ENCODE results near the gene H2AZ2.
"Not testable (repeated sequence)": the region's sequence is repeated elsewhere in the genome, so short reads cannot be mapped to it uniquely, and the experiment has no call there.

Gene H2AZ2

DNA sequence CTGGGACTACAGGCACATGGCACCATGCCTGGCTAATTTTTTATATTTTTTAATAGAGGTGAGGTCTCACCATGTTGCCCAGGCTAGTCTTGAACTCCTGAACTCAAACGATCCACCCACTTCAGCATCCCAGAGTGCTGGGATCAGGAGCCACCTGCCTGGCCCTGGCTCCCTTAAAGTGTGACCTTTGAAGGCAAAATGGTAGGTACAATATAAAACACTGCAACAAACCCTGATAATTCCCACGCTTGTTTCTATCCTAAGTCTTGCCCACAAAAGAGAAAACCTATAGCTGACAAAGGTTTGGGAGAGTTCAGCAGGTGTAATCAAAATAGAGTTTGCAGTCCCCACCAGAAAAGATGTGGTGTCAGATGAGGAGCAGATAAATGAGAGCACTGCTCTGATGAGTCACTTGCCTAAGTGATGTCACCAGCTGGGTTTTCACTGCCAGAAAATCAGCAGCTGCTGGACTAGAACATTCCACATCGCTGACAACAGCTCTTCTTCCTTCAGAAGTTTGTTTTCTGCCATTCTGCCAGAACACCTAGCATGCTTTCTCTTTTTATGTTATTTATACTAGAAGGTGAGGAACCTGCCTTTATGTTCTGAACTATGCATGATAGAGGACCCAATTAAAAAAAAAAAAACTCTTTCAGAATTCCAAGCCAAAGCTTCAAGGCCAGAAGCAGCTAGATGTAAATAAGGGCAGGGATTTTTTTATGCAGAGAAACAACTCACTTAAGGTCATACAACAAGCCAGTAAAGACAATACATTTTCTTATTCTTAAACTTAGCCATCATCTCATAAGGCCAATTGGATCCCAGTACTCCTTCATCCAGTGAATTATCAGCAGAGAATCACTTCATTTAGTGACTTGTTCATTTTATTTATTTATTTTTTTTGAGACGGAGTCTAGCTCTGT, 19.4 kb upstream of the H2AZ2 start:
- TF ChIP-seq, protein P1, sequence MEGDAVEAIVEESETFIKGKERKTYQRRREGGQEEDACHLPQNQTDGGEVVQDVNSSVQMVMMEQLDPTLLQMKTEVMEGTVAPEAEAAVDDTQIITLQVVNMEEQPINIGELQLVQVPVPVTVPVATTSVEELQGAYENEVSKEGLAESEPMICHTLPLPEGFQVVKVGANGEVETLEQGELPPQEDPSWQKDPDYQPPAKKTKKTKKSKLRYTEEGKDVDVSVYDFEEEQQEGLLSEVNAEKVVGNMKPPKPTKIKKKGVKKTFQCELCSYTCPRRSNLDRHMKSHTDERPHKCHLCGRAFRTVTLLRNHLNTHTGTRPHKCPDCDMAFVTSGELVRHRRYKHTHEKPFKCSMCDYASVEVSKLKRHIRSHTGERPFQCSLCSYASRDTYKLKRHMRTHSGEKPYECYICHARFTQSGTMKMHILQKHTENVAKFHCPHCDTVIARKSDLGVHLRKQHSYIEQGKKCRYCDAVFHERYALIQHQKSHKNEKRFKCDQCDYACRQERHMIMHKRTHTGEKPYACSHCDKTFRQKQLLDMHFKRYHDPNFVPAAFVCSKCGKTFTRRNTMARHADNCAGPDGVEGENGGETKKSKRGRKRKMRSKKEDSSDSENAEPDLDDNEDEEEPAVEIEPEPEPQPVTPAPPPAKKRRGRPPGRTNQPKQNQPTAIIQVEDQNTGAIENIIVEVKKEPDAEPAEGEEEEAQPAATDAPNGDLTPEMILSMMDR (IDR thresholded peaks at IDR 0.05; ENCODE audit: low read depth, low read length), result no peak

GRCh38 chr7:44861949-44862348, 14.1 kb upstream of the H2AZ2 start:
- H3K4me3 ChIP-seq (ENCODE audit: low read depth, low read length), result not testable (repeated sequence)

More for the DNA sequence above, 19.4 kb upstream of the H2AZ2 start:
- H3K4me3 ChIP-seq (ENCODE audit: low read depth, low read length), result no peak overlapping the region

- TF ChIP-seq, protein P1 (IDR thresholded peaks at IDR 0.05; ENCODE audit: low read depth, low read length), result no peak
- no peak overlapping the region for H3K4me3 ChIP-seq (ENCODE audit: low read depth, low read length)
These were observed 10.3 kb upstream of the H2AZ2 start for GRCh38 chr7:44858161-44858560.

GRCh38 chr7:44854644-44855364, 6.9 kb upstream of the H2AZ2 start:
- H3K4me3 ChIP-seq (ENCODE audit: low read depth, low read length), result no peak overlapping the region
- TF ChIP-seq, protein P1 (IDR thresholded peaks at IDR 0.05; ENCODE audit: low read depth, low read length), result no peak

DNA sequence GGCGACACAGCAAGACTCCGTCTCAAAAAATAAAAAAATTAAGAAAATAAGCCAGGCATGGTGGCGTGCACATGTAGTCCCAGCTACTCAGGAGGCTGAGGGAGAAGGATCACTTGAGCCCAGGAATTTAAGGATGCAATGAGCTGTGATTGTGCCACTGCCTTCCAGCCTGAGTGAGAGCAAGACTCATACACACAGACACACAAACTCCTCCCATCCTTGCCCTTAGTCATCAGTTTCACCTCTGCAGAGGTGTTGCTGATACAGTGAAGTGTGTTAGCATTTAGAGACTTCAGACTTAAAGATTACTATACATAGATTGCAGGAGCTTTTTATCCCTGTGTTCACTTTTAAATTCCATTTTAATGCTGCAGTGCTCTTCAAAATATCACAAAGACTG, 5.5 kb upstream of the H2AZ2 start:
- TF ChIP-seq, protein P1 (IDR thresholded peaks at IDR 0.05; ENCODE audit: low read depth, low read length), result no peak
- no peak overlapping the region for H3K4me3 ChIP-seq (ENCODE audit: low read depth, low read length)

GRCh38 chr7:44852590-44852989, 4.7 kb upstream of the H2AZ2 start:
- TF ChIP-seq, protein P1 (IDR thresholded peaks at IDR 0.05; ENCODE audit: low read depth, low read length), result no peak
- no peak overlapping the region for H3K4me3 ChIP-seq (ENCODE audit: low read depth, low read length)

- TF ChIP-seq, protein P1 (IDR thresholded peaks at IDR 0.05; ENCODE audit: low read depth, low read length), result no peak
- H3K4me3 ChIP-seq (ENCODE audit: low read depth, low read length), result no peak overlapping the region
These were observed 2.1 kb upstream of the H2AZ2 start for GRCh38 chr7:44849885-44850544.

Measured in WI38 (cell line).